CD4-positive, alpha-beta memory T cell (primary cell): ENCODE measurements around the gene SIK3. TPM values are rescaled to one million over a fixed set of nuclear protein-coding genes. Genes with fewer than 3 reads are reported as not detected.

Source experiments
- CTCF ChIA-PET: fragments of 350-600 bp; sonication (Branson Sonifier 250); formaldehyde crosslinking; loops from one replicate; lab custom pipeline; 2021; ENCODE audit warnings: inconsistent platforms; ENCODE audit not compliant: partially characterized antibody; lab: Charles Lee
- POLR2A ChIA-PET: fragments of 350-600 bp; sonication (Branson Sonifier 250); formaldehyde crosslinking; loops from one replicate; lab custom pipeline; 2021; ENCODE audit not compliant: partially characterized antibody; lab: Charles Lee
- DNase-seq, 5 donors: peaks; one replicate each; pipeline versions ENCODE4 v3.0.0 to v3.0.0-alpha.2; 2020 to 2022; ENCODE audit warnings: mixed read lengths in 1 of 5
- H3K27ac ChIP-seq: one replicate; pipeline ENCODE4 v1.7.0; 2013; ENCODE audit warnings: low read depth, low read length
- H3K27me3 ChIP-seq: 2 replicates; pipeline ENCODE4 v1.7.0; 2013; ENCODE audit warnings: mild to moderate bottlenecking, low read length, moderate library complexity; ENCODE audit not compliant: insufficient read depth
- H3K36me3 ChIP-seq: 2 replicates; pipeline ENCODE4 v1.7.0; 2013; ENCODE audit warnings: mild to moderate bottlenecking, low read length, moderate library complexity; ENCODE audit not compliant: insufficient read depth
- H3K4me1 ChIP-seq: 2 replicates; pipeline ENCODE4 v1.7.0; 2013; ENCODE audit warnings: mild to moderate bottlenecking, low read length, moderate library complexity; ENCODE audit not compliant: insufficient read depth
- H3K4me3 ChIP-seq, 2 donors: one replicate each; pipeline ENCODE4 v1.7.0; 2013; ENCODE audit warnings: low read length in 2 of 2, mild to moderate bottlenecking in 1 of 2
- H3K9me3 ChIP-seq, 2 donors: one replicate each; pipeline ENCODE4 v1.7.0; 2013; ENCODE audit warnings: low read length in 2 of 2, control low read depth in 1 of 2; ENCODE audit not compliant: control insufficient read depth in 1 of 2
- H3K27ac Mint-ChIP-seq, 7 donors: one replicate each; pipeline ENCODE4 v1.8.0; 2020 to 2021; ENCODE audit warnings: mixed read lengths in 7 of 7, mild to moderate bottlenecking in 6 of 7, inconsistent platforms in 3 of 7, moderate library complexity in 3 of 7
- H3K27me3 Mint-ChIP-seq, 2 donors: one replicate each; pipeline ENCODE4 v1.8.0; 2020 to 2021; ENCODE audit warnings: mixed read lengths in 2 of 2
- H3K36me3 Mint-ChIP-seq, 2 donors: one replicate each; pipeline ENCODE4 v1.8.0; 2020 to 2021; ENCODE audit warnings: mixed read lengths in 2 of 2, inconsistent platforms in 1 of 2, mild to moderate bottlenecking in 1 of 2
- H3K4me1 Mint-ChIP-seq, 4 donors: one replicate each; pipeline ENCODE4 v1.8.0; 2020 to 2021; ENCODE audit warnings: mixed read lengths in 4 of 4, mild to moderate bottlenecking in 1 of 4
- H3K4me3 Mint-ChIP-seq, 8 donors: one replicate each; pipeline ENCODE4 v1.8.0; 2020 to 2021; ENCODE audit warnings: mixed read lengths in 8 of 8, mild to moderate bottlenecking in 7 of 8, moderate library complexity in 6 of 8, inconsistent platforms in 3 of 8
- H3K9me3 Mint-ChIP-seq, 8 donors: one replicate each; pipeline ENCODE4 v1.8.0; 2020 to 2021; ENCODE audit warnings: mixed read lengths in 8 of 8, mild to moderate bottlenecking in 5 of 8, inconsistent platforms in 3 of 8, moderate library complexity in 1 of 8
- intact Hi-C: fragments of 100-400 bp; cut with micrococcal nuclease; formaldehyde crosslinking; loops from one replicate; pipeline ENCODE4 v1.15.1; 2023
- polyA plus RNA-seq, 2 donors: library from polyadenylated mRNA; unstranded; fragments of 300-500 nt; fragmentation: Illumina TruSeq; gene quantifications; one replicate each; pipeline ENCODE4 v1.2.3, GENCODE V29; 2021
- total RNA-seq, 2 experiments: library from RNA; stranded (reverse); gene quantifications; one replicate each; pipeline ENCODE4 v1.2.3, GENCODE V29; 2021

The SIK3 gene
- total and polyA plus RNA-seq, 4 experiments from 2014 or later: 9.7 to 97.5 (median 62.5) TPM

DNA sequence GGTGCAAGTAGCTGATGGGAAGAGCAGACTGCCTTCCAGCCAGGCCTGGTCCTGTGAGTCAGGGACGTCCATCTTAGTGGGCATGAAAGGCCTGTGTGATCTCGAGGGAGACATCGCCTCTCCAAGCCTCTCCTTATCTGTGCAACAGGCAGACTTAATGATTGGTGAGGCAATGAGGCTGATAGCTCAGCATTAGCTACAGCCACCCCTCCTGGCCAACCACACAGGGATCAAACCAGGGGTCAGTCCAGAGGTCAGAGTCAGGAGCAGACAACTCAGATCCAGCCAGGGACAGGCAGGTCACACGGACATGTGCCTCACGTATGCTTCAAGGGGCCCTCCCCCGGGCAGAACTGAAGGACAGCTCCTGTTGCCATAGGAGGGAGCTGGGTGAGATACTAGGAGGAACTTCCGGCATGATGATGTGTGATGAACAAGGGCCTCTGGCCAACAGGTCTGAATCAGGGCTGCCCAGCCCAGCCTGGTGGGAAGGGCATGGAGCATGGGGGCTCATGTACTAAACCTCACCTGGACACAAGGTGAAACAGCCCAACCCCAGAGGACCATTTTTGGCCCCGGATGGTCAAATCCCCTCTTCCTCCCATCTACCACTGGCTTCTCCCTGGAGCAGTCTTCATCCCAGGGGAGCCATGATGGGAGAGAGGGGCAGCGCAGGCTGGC is 271.3 kb downstream of the SIK3 start:
- no peak overlapping the region for H3K27ac ChIP-seq
- Mint-ChIP-seq H3K27ac (no peak overlapping the region), H3K36me3 (no peaks in the 10 kb centered on the region), H3K4me3 (no peak overlapping the region), H3K27me3 (no peaks in the 10 kb centered on the region), H3K9me3 (no peaks in the 10 kb centered on the region), H3K4me1 (no peaks in the 10 kb centered on the region)
- CTCF ChIA-PET: interaction anchor here (0.8 to 1.0 kb wide), 2 partner anchors 9 to 27 kb away, joined by 3 to 4 read pairs; no protein-coding TSS in a partner anchor
- DNase-seq: no peak
- intact Hi-C loops: no loop called here
- H3K4me1 ChIP-seq: no peaks in the 10 kb centered on the region
- H3K27me3 ChIP-seq: no peaks in the 10 kb centered on the region
- no peaks in the 10 kb centered on the region for H3K9me3 ChIP-seq
- H3K4me3 ChIP-seq: no peak overlapping the region
- POLR2A ChIA-PET: no interaction called here
- no peaks in the 10 kb centered on the region for H3K36me3 ChIP-seq

DNA sequence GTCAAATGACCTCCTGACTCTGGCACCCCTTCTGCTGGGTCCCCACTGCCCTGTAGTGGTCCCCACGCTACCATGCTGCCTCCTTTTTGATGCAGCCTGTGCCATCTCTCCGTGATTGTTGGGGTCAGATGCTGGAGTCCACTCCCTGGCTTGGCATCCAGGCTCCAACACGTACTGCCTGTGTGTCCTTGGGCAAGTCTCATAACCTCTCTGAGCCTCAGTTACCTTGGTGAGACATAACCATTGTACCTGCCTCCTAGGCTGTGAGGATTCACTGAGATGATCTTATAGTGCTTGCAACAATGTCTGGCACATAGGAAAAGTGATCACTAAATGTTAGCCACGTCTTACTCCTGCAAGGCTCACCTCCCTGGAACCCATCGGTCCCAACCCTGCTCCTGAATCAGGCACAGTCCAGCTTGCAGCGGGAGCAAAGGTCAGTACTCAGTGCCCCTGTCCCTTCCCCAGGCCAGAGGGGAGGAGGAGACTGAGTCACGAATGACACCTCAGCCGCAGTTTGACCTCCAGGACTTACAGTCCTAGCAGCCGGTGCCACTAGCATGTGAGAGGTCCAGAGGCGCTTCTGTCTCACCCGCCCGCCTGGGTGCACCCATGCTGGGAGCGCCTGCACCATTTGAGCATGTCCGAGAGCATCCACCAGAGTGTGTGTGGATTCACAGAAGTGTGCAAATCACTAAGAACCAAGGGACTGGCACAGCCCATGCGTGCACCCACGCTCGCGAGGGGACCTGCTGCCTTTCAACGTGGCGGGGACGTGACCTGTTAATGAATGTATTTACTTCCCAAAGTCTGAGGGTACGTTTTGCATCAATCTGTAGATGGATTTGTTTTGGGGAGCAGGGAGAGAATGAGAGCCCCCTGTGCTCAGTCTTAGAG is 272.1 kb downstream of the SIK3 start:
- Histone ChIP-seq H3K9me3 (no peaks in the 10 kb centered on the region), H3K4me3 (no peak overlapping the region), H3K27ac (no peak overlapping the region), H3K27me3 (no peaks in the 10 kb centered on the region), H3K36me3 (no peaks in the 10 kb centered on the region), H3K4me1 (no peaks in the 10 kb centered on the region)
- no peak overlapping the region for H3K4me3 Mint-ChIP-seq
- H3K4me1 Mint-ChIP-seq: no peaks in the 10 kb centered on the region
- DNase-seq: no peak
- H3K27ac Mint-ChIP-seq: peak overlapping the region in 1 of 7 donors; percentile 68
- intact Hi-C loops: no loop called here
- H3K9me3 Mint-ChIP-seq: no peaks in the 10 kb centered on the region
- H3K27me3 Mint-ChIP-seq: no peaks in the 10 kb centered on the region
- ChIA-PET CTCF (interaction anchor here (0.8 to 1.1 kb wide), 2 partner anchors 28 to 280 kb away, joined by 3 to 4 read pairs; no protein-coding TSS in a partner anchor), POLR2A (no interaction called here)
- no peaks in the 10 kb centered on the region for H3K36me3 Mint-ChIP-seq

DNA sequence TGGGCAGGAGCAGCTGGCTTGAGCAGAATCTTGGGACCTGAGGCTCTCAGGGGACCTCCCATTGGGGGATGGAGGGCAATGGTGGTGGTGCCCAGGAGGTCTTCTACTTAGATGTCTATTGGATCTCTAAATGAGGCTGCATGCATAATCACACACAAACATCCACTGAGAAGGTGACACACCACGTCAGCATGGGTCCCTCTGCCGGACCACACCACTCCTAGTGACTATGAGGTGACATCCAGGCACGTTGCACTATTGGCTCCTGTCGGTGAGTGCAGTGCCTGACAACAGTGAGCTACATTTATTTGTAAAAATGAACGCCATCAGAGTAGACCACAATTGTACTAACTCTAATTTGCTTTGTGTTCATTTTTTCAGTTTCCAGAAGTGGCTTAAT is 272.8 kb downstream of the SIK3 start:
- Mint-ChIP-seq H3K4me1 (no peaks in the 10 kb centered on the region), H3K27ac (no peak overlapping the region), H3K27me3 (no peaks in the 10 kb centered on the region), H3K9me3 (no peaks in the 10 kb centered on the region), H3K4me3 (no peak overlapping the region), H3K36me3 (no peaks in the 10 kb centered on the region)
- POLR2A ChIA-PET: no interaction called here
- H3K27ac ChIP-seq: no peak overlapping the region
- intact Hi-C loops: no loop called here
- no peaks in the 10 kb centered on the region for H3K4me1 ChIP-seq
- no peak overlapping the region for H3K4me3 ChIP-seq
- no peaks in the 10 kb centered on the region for H3K27me3 ChIP-seq
- H3K36me3 ChIP-seq: no peaks in the 10 kb centered on the region
- CTCF ChIA-PET: interaction anchor here (1.1 kb wide), 1 partner anchor 281 kb away, joined by 3 read pairs; no protein-coding TSS in a partner anchor
- H3K9me3 ChIP-seq: no peaks in the 10 kb centered on the region
- no peak for DNase-seq

- Histone ChIP-seq H3K4me1 (no peaks in the 10 kb centered on the region), H3K9me3 (no peaks in the 10 kb centered on the region), H3K4me3 (no peak within 1 kb of the TSS), H3K36me3 (no peaks in the 10 kb centered on the region), H3K27me3 (no peaks in the 10 kb centered on the region), H3K27ac (no peak within 1 kb of the TSS)
- ChIA-PET POLR2A (interaction anchor here (0.7 kb wide), 1 partner anchor 67 kb away, joined by 3 read pairs; no protein-coding TSS in a partner anchor), CTCF (interaction anchor here (1.3 to 1.5 kb wide), 2 partner anchors 11 to 13 kb away, joined by 3 to 7 read pairs; no protein-coding TSS in a partner anchor)
- Mint-ChIP-seq H3K27ac (no peak within 1 kb of the TSS), H3K36me3 (no peaks in the 10 kb centered on the region), H3K4me1 (no peaks in the 10 kb centered on the region), H3K4me3 (no peak within 1 kb of the TSS), H3K9me3 (no peaks in the 10 kb centered on the region), H3K27me3 (no peaks in the 10 kb centered on the region)
- intact Hi-C loops: no loop called here
- DNase-seq: no peak
Measured at GRCh38 chr11:116823031-116823843, 275.0 kb downstream of the SIK3 start, which contains the start of gene APOA4. Gene APOA4, minus strand, starts transcription at chr11:116823304. Its CDS starts 113 bp downstream, at chr11:116823191.

DNA sequence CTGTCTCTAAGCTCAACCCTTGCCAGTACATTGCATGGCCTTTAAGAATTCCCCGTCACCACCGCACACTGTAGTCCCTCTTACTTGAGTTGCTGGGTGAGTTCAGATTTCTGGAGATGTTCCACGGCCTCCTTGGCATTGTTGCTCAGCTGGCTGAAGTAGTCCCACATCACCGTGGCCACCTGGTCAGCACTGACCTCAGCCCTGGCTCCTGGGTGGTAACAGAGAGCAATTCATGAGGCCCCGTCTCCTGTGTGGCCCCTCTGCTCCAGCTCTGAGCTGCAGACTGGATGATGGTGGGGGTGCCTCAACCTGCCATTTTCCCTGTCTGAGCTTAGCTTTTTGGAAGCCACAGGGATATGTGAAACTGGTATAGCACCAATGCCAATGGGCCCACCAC is 275.7 kb downstream of the SIK3 start:
- ChIA-PET POLR2A (interaction anchor here (0.7 to 1.7 kb wide), 2 partner anchors 13 to 66 kb away, joined by 3 read pairs; no protein-coding TSS in a partner anchor), CTCF (interaction anchor here (1.3 to 1.5 kb wide), 2 partner anchors 11 to 13 kb away, joined by 3 to 7 read pairs; no protein-coding TSS in a partner anchor)
- DNase-seq: no peak
- H3K27ac Mint-ChIP-seq: no peak overlapping the region
- no peaks in the 10 kb centered on the region for H3K9me3 Mint-ChIP-seq
- no peaks in the 10 kb centered on the region for H3K9me3 ChIP-seq
- intact Hi-C loops: no loop called here
- H3K27ac ChIP-seq: no peak overlapping the region
- no peaks in the 10 kb centered on the region for H3K36me3 ChIP-seq
- no peaks in the 10 kb centered on the region for H3K4me1 ChIP-seq
- no peaks in the 10 kb centered on the region for H3K27me3 ChIP-seq
- no peaks in the 10 kb centered on the region for H3K27me3 Mint-ChIP-seq
- H3K4me3 Mint-ChIP-seq: no peak overlapping the region
- no peak overlapping the region for H3K4me3 ChIP-seq
- no peaks in the 10 kb centered on the region for H3K36me3 Mint-ChIP-seq
- H3K4me1 Mint-ChIP-seq: no peaks in the 10 kb centered on the region

DNA sequence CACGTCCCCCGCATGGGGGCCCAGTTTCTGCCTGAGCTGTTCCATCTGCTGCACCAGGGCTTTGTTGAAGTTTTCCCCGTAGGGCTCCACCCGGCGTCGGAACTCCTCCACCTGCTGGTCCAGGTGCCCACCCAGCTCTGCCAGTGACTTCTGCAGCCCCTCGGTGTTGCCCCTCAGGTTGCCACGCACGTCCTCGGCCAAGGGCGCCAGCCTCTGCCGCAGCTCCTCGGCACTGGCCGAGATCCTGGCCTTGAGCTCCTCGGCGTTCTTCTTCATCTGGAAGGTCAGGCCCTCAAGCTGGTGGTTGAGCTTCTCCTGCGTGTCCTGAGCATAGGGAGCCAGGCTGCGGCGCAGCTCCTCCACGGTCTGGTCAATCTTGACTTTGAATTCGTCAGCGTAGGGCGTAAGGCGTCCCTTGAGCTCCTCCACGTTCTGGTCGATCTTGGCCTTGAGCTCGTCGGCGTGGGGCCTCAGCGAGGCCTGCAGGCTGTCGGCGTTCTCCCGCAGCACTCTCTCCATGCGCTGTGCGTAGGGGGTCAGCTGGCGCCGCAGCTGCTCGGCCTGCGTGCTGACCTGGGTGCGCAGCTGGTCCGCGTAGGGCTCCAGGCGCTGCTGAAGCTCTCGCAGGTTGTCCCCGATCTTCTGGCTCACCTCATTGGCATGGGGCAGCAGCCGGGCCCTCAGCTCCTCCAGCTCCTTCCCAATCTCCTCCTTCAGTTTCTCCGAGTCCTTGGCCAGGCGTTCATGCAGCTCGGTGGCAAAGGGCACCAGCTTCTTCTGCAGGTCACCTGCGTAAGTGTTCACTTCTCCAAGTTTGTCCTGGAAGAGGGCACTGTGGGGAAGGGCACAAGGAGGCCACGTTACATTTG is 276.9 kb downstream of the SIK3 start:
- POLR2A ChIA-PET: interaction anchor here (1.7 kb wide), 1 partner anchor 15 kb away, joined by 3 read pairs; no protein-coding TSS in a partner anchor
- no peaks in the 10 kb centered on the region for H3K9me3 Mint-ChIP-seq
- peak overlapping the region in 1 of 7 donors; percentile 1 for H3K27ac Mint-ChIP-seq
- H3K4me3 Mint-ChIP-seq: no peak overlapping the region
- no peaks in the 10 kb centered on the region for H3K36me3 ChIP-seq
- CTCF ChIA-PET: interaction anchor here (1.8 kb wide), 1 partner anchor 16 kb away, joined by 10 read pairs; the partner anchor contains the start of gene APOA1
- no peaks in the 10 kb centered on the region for H3K4me1 ChIP-seq
- H3K27ac ChIP-seq: no peak overlapping the region
- H3K4me1 Mint-ChIP-seq: no peaks in the 10 kb centered on the region
- DNase-seq: no peak
- no peaks in the 10 kb centered on the region for H3K27me3 Mint-ChIP-seq
- H3K27me3 ChIP-seq: no peaks in the 10 kb centered on the region
- H3K4me3 ChIP-seq: no peak overlapping the region
- H3K9me3 ChIP-seq: no peaks in the 10 kb centered on the region
- intact Hi-C loops: no loop called here
- H3K36me3 Mint-ChIP-seq: no peaks in the 10 kb centered on the region
